Measurements from ENCODE around the gene SLCO3A1.

- TF ChIP-seq POLR2AphosphoS5 (IDR thresholded peaks at IDR 0.05), result no peak
- TF ChIP-seq CTCF (IDR thresholded peaks at IDR 0.05), result no peak
- no peak for TF ChIP-seq POLR2A (IDR thresholded peaks at IDR 0.05)
Measured at GRCh38 chr15:91824256-91824655, 29.3 kb upstream of the SLCO3A1 start.
